ENCODE results near the gene CCNF.

The CCNF gene

DNA sequence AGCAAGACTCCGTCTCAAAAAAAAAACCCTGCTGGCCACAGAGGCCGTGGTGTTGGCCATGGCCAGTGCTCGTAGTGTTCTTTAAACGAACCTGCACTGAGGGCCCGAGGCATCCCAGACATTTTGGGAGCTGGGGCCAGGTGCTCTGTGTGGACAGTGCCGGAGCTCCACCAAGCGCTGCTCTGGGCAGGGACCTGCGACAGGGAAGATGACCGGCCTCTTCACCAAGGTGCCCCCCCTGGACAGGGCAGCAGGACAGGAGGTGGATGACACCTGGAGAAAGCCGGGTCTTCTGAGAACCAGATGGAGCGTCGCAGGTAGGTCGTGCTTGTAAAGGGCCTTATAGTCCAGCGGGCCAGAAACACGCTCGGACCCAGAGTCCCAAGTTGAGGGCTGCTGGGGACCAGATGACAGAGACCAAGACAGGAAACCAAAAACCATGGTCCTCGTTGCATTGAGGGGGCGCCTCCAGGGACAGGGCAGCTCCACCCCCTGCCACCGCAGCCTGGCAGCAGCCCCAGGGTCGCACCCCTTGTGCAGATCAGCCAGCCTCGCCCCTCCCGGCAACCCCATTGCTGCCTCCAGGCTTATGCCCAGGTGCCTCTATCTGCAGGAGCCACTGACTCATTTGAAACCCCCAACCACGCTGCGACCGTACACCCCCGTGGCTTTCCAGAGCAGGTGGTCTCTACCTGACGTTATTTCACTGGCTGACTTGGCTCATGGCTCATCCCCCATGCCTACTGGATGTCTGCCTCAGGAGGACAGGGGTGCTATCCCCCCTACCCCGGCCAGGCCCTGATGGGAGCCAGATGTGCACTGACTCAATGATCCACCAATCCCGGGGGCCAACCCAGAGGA lies 37.6 kb downstream of the CCNF start (continued):
- TF ChIP-seq, protein P1, sequence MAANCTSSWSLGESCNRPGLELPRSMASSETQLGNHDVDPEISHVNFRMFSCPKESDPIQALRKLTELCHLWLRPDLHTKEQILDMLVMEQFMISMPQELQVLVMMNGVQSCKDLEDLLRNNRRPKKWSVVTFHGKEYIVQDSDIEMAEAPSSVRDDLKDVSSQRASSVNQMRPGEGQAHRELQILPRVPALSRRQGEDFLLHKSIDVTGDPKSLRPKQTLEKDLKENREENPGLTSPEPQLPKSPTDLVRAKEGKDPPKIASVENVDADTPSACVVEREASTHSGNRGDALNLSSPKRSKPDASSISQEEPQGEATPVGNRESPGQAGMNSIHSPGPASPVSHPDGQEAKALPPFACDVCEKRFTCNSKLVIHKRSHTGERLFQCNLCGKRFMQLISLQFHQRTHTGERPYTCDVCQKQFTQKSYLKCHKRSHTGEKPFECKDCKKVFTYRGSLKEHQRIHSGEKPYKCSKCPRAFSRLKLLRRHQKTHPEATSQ (tag by site-specific recombination; IDR thresholded peaks at IDR 0.05), result no peak
- TF ChIP-seq ZFP69B (tag by site-specific recombination; IDR thresholded peaks at IDR 0.05), result peak; percentile 21; the same call in 1 of the 2 replicates
- peak; percentile 63; the same call in 1 of the 2 replicates for TF ChIP-seq ZEB2 (tag by site-specific recombination; IDR thresholded peaks at IDR 0.05)
- peak; percentile 44 for TF ChIP-seq ZBTB17 (tag by site-specific recombination; IDR thresholded peaks at IDR 0.05)
- TF ChIP-seq ZNF843 (tag by site-specific recombination; IDR thresholded peaks at IDR 0.05), result 0 out of 2 replicates have a peak, but pooled peaks have one; percentile 21
- 0 out of 2 replicates have a peak, but pooled peaks have one; percentile 82 for TF ChIP-seq ZBTB7A (tag by site-specific recombination; IDR thresholded peaks at IDR 0.05; ENCODE audit: low read depth)
- no peak for TF ChIP-seq ZNF660 (tag by site-specific recombination; IDR thresholded peaks at IDR 0.05)
- peak; percentile 32; the same call in 1 of the 2 replicates for TF ChIP-seq ZFP37 (tag by site-specific recombination; IDR thresholded peaks at IDR 0.05)
- TF ChIP-seq GLIS2 (tag by site-specific recombination; IDR thresholded peaks at IDR 0.05), result no peak

DNA sequence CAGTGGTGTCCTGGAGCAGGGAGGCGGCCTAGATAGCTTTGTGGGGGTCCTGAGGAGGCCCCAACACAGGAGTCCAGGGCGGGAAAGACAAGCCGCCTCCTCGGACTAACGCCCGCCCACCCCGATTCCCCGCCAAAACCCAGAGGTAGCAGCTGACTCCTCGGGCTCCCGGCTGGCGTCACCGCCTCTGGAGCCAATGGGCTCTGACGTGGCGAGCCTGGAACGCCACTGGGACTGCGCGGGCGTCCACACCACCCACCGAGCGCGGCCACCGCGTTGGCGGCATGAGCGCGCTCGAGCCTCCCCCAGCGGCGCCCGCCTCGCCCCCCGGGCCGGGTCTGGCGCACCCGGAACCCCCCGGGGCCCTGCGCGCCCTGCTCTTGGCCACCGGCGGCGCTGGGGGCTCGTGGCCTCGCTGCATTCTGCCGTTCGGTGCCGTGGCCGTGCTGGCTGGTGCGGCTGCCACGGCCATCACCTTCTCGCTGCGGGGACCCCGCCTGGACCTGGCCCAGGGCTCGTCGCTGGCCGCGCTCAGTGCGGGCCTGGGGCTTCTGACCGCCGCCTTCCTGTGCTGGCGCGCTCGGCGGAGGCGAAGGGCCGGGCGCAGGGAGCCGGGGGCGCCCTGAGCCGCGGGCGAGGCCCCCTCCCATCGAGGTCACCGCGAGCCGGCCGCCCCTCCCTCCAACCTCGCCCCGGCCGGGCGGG lies 38.4 kb downstream of the CCNF start:
- H3K4me3 ChIP-seq (ENCODE audit: low read depth, low read length), result peak overlapping the region; percentile 37
- CTCF ChIA-PET, result interaction anchor here (0.6 kb wide), 1 partner anchor 32 kb away, joined by 3 read pairs; no protein-coding TSS in a partner anchor
- POLR2A ChIA-PET, result interaction anchor here (0.6 to 3.2 kb wide), 8 partner anchors 8 to 263 kb away, joined by 3 to 34 read pairs (median 4); partner anchors contain the start of genes ATP6V0C and TEDC2
- no peaks in the 10 kb centered on the region for H3K9me3 ChIP-seq (ENCODE audit: control insufficient read depth, insufficient read depth, low read depth, low read length)
- peak overlapping the region; percentile 85 for H3K27ac ChIP-seq (ENCODE audit: extremely low read depth, low read depth, low read length)
- peaks cover 0 to 13% of the 10 kb centered on the region in 2 experiments; a peak in 1 of 3 replicates for H3K36me3 ChIP-seq (ENCODE audit: control insufficient read depth in 2 of 2, insufficient read depth in 1 of 2, low read length in 2 of 2)
- peaks cover 27% of the 10 kb centered on the region for H3K4me1 ChIP-seq (ENCODE audit: control insufficient read depth, insufficient read depth, low read length)
- TF ChIP-seq ZNF560 (tag by site-specific recombination; IDR thresholded peaks at IDR 0.05; ENCODE audit: borderline replicate concordance) (no peak), ZNF324 (tag by site-specific recombination; IDR thresholded peaks at IDR 0.05) (no peak; the same call in 1 of the 2 replicates), ZBTB8A (tag by site-specific recombination; IDR thresholded peaks at IDR 0.05) (peak; percentile 71), ZNF155 (tag by site-specific recombination; IDR thresholded peaks at IDR 0.05) (no peak), ZNF629 (tag by site-specific recombination; IDR thresholded peaks at IDR 0.05) (peak; percentile 94), ZNF211 (tag by site-specific recombination; IDR thresholded peaks at IDR 0.05; ENCODE audit: low read depth) (no peak), OVOL3 (tag by site-specific recombination; IDR thresholded peaks at IDR 0.05) (no peak), ZFP69B (tag by site-specific recombination; IDR thresholded peaks at IDR 0.05) (peak; percentile 11; the same call in 1 of the 2 replicates), WT1 (tag by site-specific recombination; IDR thresholded peaks at IDR 0.05) (peak; percentile 43), ZNF626 (tag by site-specific recombination; IDR thresholded peaks at IDR 0.05) (no peak), GLIS1 (tag by site-specific recombination; IDR thresholded peaks at IDR 0.05) (peak; percentile 97), ZNF184 (tag by site-specific recombination; IDR thresholded peaks at IDR 0.05) (peak; percentile 57; the same call in 1 of the 2 replicates), GLIS2 (tag by site-specific recombination; IDR thresholded peaks at IDR 0.05) (peak; percentile 62; the same call in 1 of the 2 replicates), ZNF600 (tag by site-specific recombination; IDR thresholded peaks at IDR 0.05) (no peak), ZNF624 (tag by site-specific recombination; IDR thresholded peaks at IDR 0.05) (no peak), ZNF707 (tag by site-specific recombination; IDR thresholded peaks at IDR 0.05) (no peak)
- TF ChIP-seq, protein P2, sequence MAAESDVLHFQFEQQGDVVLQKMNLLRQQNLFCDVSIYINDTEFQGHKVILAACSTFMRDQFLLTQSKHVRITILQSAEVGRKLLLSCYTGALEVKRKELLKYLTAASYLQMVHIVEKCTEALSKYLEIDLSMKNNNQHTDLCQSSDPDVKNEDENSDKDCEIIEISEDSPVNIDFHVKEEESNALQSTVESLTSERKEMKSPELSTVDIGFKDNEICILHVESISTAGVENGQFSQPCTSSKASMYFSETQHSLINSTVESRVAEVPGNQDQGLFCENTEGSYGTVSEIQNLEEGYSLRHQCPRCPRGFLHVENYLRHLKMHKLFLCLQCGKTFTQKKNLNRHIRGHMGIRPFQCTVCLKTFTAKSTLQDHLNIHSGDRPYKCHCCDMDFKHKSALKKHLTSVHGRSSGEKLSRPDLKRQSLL (tag by site-specific recombination; IDR thresholded peaks at IDR 0.05), result peak; percentile 81
- TF ChIP-seq, protein P3, sequence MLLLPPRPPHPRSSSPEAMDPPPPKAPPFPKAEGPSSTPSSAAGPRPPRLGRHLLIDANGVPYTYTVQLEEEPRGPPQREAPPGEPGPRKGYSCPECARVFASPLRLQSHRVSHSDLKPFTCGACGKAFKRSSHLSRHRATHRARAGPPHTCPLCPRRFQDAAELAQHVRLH (tag by site-specific recombination; IDR thresholded peaks at IDR 0.05), result peak; percentile 21; the same call in 1 of the 2 replicates
- TF ChIP-seq, protein P4, sequence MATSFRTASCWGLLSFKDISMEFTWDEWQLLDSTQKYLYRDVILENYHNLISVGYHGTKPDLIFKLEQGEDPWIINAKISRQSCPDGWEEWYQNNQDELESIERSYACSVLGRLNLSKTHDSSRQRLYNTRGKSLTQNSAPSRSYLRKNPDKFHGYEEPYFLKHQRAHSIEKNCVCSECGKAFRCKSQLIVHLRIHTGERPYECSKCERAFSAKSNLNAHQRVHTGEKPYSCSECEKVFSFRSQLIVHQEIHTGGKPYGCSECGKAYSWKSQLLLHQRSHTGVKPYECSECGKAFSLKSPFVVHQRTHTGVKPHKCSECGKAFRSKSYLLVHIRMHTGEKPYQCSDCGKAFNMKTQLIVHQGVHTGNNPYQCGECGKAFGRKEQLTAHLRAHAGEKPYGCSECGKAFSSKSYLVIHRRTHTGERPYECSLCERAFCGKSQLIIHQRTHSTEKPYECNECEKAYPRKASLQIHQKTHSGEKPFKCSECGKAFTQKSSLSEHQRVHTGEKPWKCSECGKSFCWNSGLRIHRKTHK (tag by site-specific recombination; IDR thresholded peaks at IDR 0.05), result no peak
- TF ChIP-seq, protein P5, sequence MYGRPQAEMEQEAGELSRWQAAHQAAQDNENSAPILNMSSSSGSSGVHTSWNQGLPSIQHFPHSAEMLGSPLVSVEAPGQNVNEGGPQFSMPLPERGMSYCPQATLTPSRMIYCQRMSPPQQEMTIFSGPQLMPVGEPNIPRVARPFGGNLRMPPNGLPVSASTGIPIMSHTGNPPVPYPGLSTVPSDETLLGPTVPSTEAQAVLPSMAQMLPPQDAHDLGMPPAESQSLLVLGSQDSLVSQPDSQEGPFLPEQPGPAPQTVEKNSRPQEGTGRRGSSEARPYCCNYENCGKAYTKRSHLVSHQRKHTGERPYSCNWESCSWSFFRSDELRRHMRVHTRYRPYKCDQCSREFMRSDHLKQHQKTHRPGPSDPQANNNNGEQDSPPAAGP (tag by site-specific recombination; IDR thresholded peaks at IDR 0.05), result peak; percentile 67; the same call in 1 of the 2 replicates
- TF ChIP-seq, protein P6, sequence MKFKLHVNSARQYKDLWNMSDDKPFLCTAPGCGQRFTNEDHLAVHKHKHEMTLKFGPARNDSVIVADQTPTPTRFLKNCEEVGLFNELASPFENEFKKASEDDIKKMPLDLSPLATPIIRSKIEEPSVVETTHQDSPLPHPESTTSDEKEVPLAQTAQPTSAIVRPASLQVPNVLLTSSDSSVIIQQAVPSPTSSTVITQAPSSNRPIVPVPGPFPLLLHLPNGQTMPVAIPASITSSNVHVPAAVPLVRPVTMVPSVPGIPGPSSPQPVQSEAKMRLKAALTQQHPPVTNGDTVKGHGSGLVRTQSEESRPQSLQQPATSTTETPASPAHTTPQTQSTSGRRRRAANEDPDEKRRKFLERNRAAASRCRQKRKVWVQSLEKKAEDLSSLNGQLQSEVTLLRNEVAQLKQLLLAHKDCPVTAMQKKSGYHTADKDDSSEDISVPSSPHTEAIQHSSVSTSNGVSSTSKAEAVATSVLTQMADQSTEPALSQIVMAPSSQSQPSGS (tag by site-specific recombination; IDR thresholded peaks at IDR 0.05; ENCODE audit: low read depth), result peak; percentile 44; the same call in 1 of the 2 replicates

Data from HEK293 (cell line).